Panc1 (cell line): ENCODE data around the gene CPOX. TPM values are rescaled to one million over a fixed set of nuclear protein-coding genes. Genes with fewer than 3 reads are reported as not detected.

ENCODE experiments used
- ATAC-seq: fragments of 200-7000 bp; cut with Tn5 transposase; 2 replicates; pipeline ENCODE4 v1.9.1; 2020; ENCODE audit warnings: mild to moderate bottlenecking, moderate library complexity
- BruUV-seq: library from RNA; stranded (reverse); fragments of 400-500 nt; replicated peaks from 2 replicates; lab custom pipeline; 2021; lab: Mats Ljungman, UMichigan
- CTCF ChIA-PET: fragments of 300-600 bp; sonication (Branson Sonifier 250); formaldehyde crosslinking; loops from one replicate; lab custom pipeline; 2022; ENCODE audit warnings: antibody characterized with exemption; lab: Charles Lee
- POLR2A ChIA-PET: fragments of 300-600 bp; sonication (Branson Sonifier 250); formaldehyde crosslinking; loops from one replicate; lab custom pipeline; 2022; ENCODE audit warnings: antibody characterized with exemption; lab: Charles Lee
- DNase-seq: peaks from one replicate; pipeline ENCODE4 v3.0.0-alpha.2; 2010; ENCODE audit warnings: low read depth, low spot score
- H3K27ac ChIP-seq: 2 replicates; pipeline ENCODE4 v1.5.1; 2011; ENCODE audit warnings: mild to moderate bottlenecking, low read length, inconsistent platforms
- H3K27me3 ChIP-seq: fragments of 200-500 bp; sonication (Bioruptor generic); 2 replicates; pipeline ENCODE4 v1.6.0; 2014; ENCODE audit warnings: low read length, inconsistent platforms; ENCODE audit not compliant: control insufficient read depth, insufficient read depth
- H3K36me3 ChIP-seq: fragments of 200-500 bp; sonication (Bioruptor generic); 2 replicates; pipeline ENCODE4 v1.5.1; 2014; ENCODE audit warnings: inconsistent platforms, mild to moderate bottlenecking, low read length, moderate library complexity; ENCODE audit not compliant: control insufficient read depth, insufficient read depth
- H3K4me1 ChIP-seq: 2 replicates; pipeline ENCODE4 v1.5.1; 2011; ENCODE audit warnings: inconsistent platforms, mild to moderate bottlenecking, low read length, moderate library complexity; ENCODE audit not compliant: control insufficient read depth, insufficient read depth
- H3K4me3 ChIP-seq, 2 experiments: 2 replicates each; pipeline ENCODE4 v1.5.1; 2011 to 2012; ENCODE audit warnings: low read depth in 2 of 2, low read length in 2 of 2, mild to moderate bottlenecking in 2 of 2, inconsistent platforms in 1 of 2, moderate library complexity in 1 of 2
- H3K9me3 ChIP-seq: fragments of 200-500 bp; sonication (Bioruptor generic); 2 replicates; pipeline ENCODE4 v1.5.1; 2014; ENCODE audit warnings: low read depth, mild to moderate bottlenecking, inconsistent platforms, low read length, moderate library complexity; ENCODE audit not compliant: control insufficient read depth, insufficient read depth
- CTCF ChIP-seq: fragments of 450-650 bp; IDR thresholded peaks from 2 replicates; pipeline ENCODE4 v1.5.1; 2017; ENCODE audit warnings: mild to moderate bottlenecking
- POLR2AphosphoS5 ChIP-seq: IDR thresholded peaks from 2 replicates; pipeline ENCODE4 v1.6.1; 2012; ENCODE audit warnings: mild to moderate bottlenecking, low read depth, low read length, moderate library complexity
- REST ChIP-seq, 2 experiments: IDR thresholded peaks; 2 replicates each; pipeline ENCODE4 v1.6.1; 2011 to 2012; ENCODE audit warnings: low read depth in 2 of 2, control low read depth in 1 of 2, low read length in 1 of 2, mild to moderate bottlenecking in 1 of 2, moderate library complexity in 1 of 2; ENCODE audit not compliant: insufficient read depth in 1 of 2
- SIN3A ChIP-seq: IDR thresholded peaks from 2 replicates; pipeline ENCODE4 v1.6.1; 2012; ENCODE audit warnings: low read depth, mild to moderate bottlenecking, low read length, moderate library complexity, borderline replicate concordance; ENCODE audit not compliant: insufficient read depth
- TCF7L2 ChIP-seq: IDR thresholded peaks from 2 replicates; pipeline ENCODE4 v1.6.1; 2011; ENCODE audit warnings: mild to moderate bottlenecking, low read depth, low read length, inconsistent platforms
- in situ Hi-C: cut with HindIII; loops from 2 replicates; pipeline ENCODE4 v1.10.0; 2016; ENCODE audit warnings: low sequenced_read_pairs, low pct_unique_long_range_greater_than_20kb
- intact Hi-C: fragments of 100-400 bp; cut with micrococcal nuclease; formaldehyde crosslinking; loops from one replicate; pipeline ENCODE4 v1.10.0; 2022; ENCODE audit not compliant: unreplicated experiment
- total RNA-seq: library from RNA; stranded (reverse); gene quantifications from one replicate; pipeline ENCODE4 v1.2.1, GENCODE V29; 2021; ENCODE audit not compliant: unreplicated experiment

The CPOX gene
- total RNA-seq, 1 experiment from 2014 or later, result 14.7 TPM

- Histone ChIP-seq H3K27me3 (peaks cover 11% of the 10 kb centered on the region; the same call in 1 of the 2 replicates), H3K4me1 (no peaks in the 10 kb centered on the region), H3K4me3 (no peak overlapping the region), H3K36me3 (no peaks in the 10 kb centered on the region), H3K27ac (no peak overlapping the region), H3K9me3 (no peaks in the 10 kb centered on the region)
- POLR2A ChIA-PET, result no interaction called here
- intact Hi-C loops, result no loop called here
- in situ Hi-C loops, result no loop called here
- CTCF ChIA-PET, result no interaction called here
- TF ChIP-seq SIN3A, result no peak
- no peak for TF ChIP-seq REST (IDR thresholded peaks at IDR 0.05; ENCODE audit: insufficient read depth in 1 of 2, low read depth in 2 of 2, low read length in 1 of 2)
- TF ChIP-seq POLR2AphosphoS5, result no peak
- no peak for TF ChIP-seq CTCF
- no peak for TF ChIP-seq TCF7L2
- ATAC-seq, result no peak
- DNase-seq, result no peak
- no TSS peak for BruUV-seq
These were observed 37.0 kb downstream of the CPOX start for GRCh38 chr3:98556164-98557130.

GRCh38 chr3:98555025-98555379 is 38.4 kb downstream of the CPOX start:
- Histone ChIP-seq H3K36me3 (no peaks in the 10 kb centered on the region), H3K27me3 (peaks cover 15% of the 10 kb centered on the region; the same call in 1 of the 2 replicates), H3K4me1 (no peaks in the 10 kb centered on the region), H3K9me3 (no peaks in the 10 kb centered on the region), H3K4me3 (no peak overlapping the region), H3K27ac (no peak overlapping the region)
- BruUV-seq, result no TSS peak
- no peak for TF ChIP-seq POLR2AphosphoS5
- no peak for TF ChIP-seq TCF7L2
- TF ChIP-seq CTCF, result no peak
- no peak for TF ChIP-seq REST (IDR thresholded peaks at IDR 0.05; ENCODE audit: insufficient read depth in 1 of 2, low read depth in 2 of 2, low read length in 1 of 2)
- TF ChIP-seq SIN3A, result no peak
- ChIA-PET CTCF (no interaction called here), POLR2A (no interaction called here)
- in situ Hi-C loops (no loop called here), intact Hi-C loops (no loop called here)
- ATAC-seq (no peak), DNase-seq (no peak)
